ENCODE data around the gene KDM6A.
"Not testable (repeated sequence)": the region's sequence is repeated elsewhere in the genome, so short reads cannot be mapped to it uniquely, and the experiment has no call there.

Gene KDM6A

DNA sequence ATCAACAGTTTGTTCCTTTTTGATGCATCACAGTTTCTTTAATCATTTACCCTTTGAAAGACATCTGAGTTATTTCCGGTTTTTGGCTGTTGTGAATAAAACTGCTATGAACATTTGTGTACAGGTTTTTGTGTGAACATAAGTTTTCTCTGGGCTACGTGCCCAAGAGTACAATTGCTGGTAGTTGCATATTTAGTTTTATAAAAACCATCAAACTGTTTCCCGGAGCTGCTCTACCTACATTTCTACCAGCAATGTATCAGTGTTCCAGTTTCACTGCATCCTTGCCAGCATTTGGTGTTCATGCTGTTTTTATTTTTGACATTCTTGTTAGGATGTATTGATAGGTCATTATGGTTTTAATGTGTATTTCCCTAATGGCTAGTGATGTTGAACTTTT is 17.3 kb downstream of the KDM6A start:
- DNase-seq = no peak

DNA sequence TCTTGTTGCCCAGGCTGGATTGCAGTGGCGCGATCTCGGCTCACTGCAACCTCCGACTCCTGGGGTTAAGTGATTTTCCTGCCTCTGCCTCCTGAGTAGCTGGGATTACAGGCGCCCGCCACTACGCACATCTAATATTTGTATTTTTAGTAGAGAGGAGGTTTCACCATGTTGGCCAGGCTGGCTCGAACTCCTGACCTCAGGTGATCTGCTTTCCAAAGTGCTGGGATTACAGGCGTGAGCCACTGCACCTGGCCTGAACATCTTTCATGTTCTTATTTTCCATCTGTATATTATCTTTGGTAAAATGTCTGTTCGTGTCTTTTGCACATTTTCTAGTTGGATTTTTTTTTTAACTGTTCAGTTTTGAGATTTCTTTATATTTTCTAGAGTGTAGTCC is 17.7 kb downstream of the KDM6A start:
- DNase-seq = not testable (repeated sequence)

DNA sequence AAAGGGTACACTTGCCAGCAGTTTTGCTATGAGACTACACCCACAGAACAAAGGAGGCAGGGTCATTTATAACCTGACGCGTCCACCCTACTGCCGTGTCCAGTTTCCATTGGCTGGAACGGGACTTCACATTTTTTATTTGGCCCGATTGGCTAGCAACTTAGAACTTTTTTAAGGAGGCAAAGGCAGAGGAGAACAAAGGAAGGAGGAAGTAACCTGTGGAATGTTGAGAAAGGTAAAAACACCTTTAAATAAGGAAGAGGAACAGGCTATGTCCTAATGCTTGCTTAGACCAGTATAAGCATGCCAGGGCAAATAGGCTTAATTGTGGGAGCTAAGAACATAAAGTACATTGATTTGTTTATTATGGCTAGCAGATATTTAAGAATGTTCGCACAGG is 18.7 kb downstream of the KDM6A start:
- no peak for DNase-seq

DNA sequence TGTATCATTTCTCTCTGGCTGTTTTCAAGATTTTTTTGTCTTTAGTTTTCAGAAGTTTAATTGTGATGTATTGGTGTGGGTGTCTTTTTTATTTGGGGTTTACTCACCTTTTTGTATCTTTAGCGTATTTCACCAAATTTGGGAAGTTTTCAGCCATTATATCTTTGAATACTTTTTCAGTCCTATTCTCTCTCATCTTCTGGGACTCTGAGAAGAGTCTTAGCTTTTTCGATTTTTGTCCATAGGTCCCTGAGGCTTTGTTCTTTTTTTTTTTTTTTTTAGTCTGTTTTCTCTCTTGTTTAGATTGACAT is 23.8 kb downstream of the KDM6A start:
- no peak for DNase-seq

DNA sequence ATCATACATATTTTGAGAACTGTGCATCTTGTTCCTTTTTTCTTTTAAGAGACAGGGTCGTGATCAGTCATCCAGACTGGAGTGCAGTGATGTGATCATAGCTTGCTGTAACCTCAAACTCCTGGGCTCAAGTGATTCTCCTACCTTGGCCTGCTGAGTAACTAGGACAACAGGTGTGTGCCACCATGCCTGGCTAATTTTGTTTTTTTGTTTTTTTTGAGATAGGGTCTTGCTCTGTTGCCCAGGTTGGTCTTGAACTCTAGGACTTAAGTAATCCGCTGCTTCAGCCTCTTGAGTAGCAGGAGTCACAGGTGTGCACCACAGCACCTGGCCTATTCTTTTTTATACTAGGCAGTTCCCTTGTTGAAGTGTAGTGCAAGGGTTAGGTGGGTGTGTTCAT is 24.6 kb downstream of the KDM6A start:
- DNase-seq = no peak

DNA sequence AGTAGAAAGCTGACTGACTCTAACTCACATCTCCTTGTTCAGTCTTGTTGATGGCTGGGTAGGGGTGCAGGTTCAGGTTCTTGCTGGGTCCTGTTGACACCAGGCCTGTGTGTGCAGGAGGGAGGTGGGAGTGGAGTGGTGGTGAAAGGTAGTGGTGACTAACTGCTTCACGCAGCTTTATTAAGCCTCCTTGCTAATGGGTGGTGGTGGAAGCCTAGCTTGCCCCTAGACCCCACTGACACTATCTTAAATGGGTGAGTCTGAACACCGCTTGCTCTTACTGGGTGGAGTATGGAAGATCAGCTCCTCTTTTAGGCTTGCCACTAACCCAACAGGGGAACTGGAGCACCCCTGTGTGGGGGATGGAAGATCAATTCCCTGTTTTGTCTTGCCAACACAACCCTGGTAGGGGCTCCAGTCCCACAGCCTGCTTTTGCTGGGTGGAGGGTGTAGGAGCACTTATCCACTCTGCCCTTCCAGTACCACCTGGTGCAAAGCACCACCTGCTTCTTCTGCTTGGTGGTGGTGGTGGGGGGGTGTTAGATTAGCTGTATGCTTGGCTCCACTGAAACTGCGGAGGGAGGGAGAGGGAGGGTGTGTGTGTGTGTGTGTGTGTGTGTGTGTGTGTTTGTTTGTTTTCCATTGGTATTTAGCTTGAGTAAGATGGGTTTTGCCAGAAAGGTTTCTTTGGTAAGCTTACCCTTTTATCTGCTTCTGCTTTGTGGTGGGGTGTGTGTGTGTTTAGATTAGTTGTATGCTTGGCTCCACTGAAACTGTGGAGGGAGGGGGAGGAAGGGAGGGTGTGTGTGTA is 25.6 kb downstream of the KDM6A start:
- no peak for DNase-seq

DNA sequence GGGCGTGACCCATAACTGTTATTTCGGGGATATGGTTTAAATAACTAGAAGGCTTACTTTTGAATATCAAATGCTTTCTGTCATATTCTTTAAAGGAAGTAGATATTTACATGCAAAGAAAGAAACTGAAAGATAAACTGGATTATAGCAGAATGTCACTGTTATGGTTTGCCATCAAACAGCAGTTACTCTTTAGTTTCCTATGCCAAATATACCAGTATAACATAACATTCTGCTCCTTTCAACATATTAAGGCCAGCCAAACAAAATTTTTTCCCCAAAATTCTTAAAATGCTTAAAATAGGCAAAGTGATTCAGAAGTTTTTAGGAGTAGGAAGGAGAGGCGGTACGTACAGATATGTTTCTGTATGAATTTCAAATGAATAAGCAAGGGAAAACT is 27.0 kb downstream of the KDM6A start:
- DNase-seq = no peak

DNA sequence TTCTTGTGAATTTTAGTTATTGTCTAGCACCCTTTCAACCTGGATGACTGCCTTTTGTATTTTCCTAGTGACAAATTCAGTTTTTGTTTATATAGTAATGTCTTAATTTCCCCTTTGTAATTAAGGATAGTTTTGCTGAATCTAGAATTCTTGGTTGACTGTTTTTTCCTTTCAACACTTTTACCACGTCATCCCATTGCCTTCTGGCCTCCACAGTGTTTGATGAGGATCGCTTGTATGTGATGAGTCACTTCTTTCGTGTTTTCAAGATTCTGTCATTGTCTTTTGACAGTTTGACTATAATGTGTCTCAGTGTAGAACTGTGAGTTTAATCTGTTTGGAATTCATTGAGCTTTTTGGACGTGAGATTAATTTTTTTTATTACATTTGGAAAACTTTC is 30.1 kb downstream of the KDM6A start:
- no peak for DNase-seq

DNA sequence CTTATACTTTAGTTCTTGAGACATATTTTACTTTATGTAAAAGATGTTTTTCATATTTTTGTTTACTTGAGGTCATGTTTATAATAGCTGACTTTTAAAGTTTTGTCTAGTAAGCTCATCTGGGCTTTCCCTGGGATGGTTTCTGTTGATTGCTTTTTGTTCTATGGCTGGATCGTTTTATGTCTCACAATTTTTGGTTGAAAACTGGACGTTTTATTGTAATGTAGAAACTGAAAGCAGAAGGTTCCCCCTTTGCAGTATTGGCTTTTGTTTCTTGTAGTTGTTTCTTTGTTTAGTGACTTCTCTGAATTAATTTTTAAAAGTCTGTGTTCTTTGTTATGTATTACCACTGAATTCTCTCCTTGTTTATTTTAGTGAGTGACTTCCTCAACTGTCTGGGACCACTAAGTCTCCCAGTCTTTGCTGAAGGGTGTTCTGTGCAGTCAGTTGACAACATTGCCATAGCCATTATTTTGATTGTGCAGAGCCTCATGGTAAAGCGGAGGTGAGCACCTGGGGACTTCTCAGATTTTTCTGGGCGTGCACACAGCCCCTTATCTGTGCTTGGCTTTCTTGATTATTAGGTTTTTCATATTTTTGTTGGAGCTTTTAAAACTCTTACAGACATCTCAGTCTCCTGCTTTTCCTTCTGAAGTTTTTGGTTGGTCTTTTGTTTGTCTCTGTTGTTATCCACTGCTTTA is 31.0 kb downstream of the KDM6A start:
- DNase-seq = no peak

DNA sequence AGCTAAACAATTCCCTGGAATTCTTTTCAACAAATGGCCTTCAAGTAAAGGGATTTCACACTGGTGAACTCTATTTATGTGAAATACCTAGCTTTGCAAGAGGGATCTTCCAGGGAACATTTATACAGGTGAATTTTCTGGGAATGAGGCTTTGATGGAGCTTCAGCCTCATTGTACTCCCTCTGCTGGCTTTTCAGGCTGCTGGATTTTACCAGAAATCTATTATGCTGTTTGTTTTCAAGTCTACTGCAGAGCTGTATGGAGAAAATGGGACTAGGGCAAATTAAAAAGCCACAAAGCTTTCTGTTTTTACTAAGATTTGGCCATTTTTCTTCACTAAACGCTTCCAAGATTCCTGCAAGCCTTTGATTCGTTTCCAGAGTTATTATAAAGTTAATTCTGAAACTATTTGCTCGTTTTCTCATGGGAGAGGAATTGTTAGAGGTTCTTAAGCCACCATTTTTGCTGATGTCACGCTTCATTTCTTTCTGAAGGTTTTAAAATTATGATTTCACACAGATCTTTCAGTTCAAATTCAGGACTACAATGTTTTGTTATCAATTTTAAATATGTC is 31.6 kb downstream of the KDM6A start:
- DNase-seq = no peak

DNA sequence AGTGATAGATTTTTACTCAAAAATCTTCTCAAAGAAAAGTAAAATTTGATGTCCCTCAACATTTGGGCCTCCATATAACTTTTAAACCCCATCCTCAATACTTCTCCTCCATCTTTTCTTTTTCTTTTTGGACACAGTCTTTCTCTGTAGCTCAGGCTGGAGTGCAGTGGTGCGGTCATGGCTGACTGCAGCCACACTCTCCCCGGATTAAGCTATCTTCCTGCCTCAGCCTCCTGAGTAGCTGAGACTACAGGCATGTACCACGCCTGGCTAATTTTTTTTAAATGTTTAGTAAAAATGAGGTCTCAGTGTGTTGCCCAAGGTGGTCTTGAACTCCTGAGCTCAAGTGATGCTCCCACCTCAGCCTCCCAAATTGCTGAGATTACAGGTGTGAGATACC is 33.1 kb downstream of the KDM6A start:
- no peak for DNase-seq

DNA sequence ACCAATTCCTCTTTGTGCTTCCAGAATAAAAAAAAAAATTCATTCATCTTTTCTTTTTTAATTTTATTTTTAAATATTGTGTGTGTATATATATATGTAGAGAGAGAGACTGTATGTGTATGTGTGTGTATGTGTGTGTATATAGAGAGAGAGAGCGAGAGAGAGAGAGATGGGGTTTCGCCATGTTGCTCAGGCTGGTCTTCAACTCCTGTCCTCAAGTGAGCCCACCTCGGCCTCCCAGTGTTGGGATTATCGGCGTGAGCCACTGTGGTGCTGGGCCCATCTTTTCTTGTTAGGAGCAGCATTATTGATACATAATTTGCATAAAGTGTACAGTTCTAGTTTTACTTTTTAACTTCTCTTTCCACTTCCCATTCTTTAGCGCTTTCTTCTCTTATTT is 33.6 kb downstream of the KDM6A start:
- no peak for DNase-seq

DNA sequence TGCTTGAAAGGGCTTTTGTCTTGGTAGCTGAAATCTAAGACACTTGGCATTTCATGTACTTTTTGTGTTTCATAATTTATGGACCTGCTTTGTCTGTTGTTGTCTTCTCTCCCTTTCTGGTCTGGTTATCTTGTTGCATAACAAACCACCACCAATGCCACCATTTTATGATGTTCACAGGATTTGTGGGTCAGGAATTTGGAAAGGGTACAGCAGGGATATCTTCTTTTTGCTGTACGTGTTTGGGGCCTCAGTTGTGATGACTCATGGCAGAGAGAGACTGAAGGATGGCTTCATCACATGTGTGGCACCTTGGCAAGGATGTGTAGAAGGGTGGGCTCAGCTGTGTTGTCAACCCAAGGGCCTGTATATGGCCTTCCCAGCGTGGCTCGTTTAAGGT is 35.2 kb downstream of the KDM6A start:
- no peak for DNase-seq

DNA sequence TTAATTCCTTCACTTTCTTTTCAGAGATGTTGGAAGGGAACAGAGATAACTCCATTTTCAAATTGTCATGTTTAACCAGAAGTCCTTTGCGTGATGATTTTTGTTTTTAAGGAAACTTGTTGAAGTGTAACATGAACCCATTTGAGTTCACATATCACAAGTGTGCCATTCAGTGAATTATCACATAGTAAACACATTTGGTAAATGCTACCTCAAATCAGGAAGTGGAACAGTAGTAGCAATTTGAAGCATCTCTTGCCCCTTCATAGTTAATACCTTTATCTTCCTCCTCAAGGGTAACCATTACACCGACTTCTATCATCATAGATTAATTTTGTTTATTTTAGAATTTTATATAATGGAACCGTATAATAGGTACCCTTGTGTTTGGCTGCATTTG is 35.8 kb downstream of the KDM6A start:
- no peak for DNase-seq

DNA sequence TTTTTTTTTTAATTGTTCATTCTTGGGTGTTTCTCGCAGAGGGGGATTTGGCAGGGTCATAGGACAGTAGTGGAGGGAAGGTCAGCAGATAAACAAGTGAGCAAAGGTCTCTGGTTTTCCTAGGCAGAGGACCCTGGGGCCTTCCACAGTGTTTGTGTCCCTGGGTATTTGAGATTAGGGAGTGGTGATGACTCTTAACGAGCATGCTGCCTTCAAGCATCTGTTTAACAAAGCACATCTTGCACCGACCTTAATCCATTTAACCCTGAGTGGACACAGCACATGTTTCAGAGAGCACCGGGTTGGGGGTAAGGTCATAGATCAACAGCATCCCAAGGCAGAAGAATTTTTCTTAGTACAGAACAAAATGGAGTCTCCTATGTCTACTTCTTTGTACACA is 37.5 kb downstream of the KDM6A start:
- not testable (repeated sequence) for DNase-seq

DNA sequence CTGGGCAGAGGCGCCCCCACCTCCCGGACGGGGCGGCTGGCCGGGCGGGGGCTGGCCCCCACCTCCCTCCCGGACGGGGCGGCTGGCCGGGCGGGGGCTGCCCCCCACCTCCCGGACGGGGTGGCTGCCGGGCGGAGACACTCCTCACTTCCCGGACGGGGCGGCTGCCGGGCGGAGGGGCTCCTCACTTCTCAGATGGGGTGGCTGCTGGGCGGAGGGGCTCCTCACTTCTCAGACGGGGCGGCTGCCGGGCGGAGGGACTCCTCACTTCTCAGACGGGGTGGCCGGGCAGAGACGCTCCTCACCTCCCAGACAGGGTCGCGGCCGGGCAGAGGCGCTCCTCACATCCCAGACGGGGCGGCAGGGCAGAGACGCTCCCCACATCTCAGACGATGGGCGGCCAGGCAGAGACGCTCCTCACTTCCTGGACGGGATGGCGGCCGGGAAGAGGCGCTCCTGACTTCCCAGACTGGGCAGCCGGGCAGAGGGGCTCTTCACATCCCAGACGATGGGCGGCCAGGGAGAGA is 38.1 kb downstream of the KDM6A start:
- not testable (repeated sequence) for DNase-seq

DNA sequence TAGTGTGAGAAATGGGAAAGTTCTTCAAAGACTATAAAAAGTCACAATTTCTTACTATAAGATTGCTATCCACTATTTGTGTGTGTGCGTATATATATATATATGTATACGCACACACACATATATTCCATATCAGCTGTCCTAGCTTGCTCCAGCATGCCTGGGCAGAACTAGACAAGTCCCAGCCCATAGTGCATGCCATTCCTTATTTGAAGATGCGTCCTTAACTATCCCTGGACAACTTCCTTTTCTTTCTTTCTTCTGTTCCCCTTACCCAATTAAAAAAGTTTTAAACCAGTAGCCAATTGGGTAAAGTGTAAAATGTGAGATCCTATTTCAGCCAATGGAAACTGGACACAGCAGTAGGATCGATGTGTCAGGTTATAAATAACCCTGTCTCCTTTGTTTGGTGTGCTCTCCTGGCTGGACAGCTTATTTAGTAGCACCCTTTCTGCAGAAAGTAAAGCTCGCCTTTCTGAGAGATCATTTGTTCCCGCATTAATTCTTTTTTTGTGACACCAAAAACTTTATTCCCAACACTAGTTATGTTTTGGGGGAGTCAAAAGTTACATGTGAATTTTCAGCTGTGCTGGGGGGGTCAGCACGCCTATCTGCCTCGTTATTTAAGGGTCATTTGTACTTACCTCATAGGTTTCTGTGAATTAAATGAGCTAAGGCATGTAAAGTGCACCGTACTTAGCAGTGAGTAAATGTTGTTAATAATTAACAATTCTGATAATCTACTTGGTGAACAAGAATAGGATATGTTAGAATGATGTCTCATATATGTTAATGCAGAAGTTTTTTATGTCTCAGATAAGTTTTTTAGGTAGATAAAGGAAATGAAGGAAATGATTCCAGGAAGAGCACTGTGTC is 40.9 kb downstream of the KDM6A start:
- no peak for DNase-seq

DNA sequence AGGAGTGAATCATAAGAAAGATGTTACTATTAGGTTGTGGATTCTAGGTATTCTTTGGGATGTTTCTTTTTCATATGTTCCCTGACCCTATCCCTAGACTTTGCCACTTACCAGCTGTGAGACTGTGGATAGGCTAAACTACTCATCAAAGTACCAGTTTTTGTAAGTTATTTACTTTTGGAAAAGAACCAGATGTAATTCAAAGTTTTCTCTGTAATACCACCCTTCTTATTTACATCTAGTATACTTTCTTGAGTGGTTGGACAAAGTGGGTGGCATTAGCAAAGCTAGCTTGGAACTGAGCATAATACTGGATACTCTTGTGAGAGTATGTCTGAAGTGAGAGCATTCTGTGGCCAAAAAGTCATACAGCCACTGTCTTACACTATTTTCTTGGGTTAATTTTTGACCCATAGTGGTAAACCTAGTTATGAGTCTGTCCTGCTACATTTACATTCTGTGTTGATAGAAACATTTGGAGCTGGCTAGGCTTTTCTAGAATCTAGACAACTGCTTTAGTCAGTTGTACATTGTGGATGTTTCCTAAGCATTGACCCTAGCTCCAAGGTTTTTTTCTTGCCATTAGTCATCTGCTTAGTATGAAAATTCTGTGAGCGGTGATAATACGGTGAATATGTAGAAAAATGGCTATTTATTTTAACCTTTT is 41.7 kb downstream of the KDM6A start:
- DNase-seq = no peak

DNA sequence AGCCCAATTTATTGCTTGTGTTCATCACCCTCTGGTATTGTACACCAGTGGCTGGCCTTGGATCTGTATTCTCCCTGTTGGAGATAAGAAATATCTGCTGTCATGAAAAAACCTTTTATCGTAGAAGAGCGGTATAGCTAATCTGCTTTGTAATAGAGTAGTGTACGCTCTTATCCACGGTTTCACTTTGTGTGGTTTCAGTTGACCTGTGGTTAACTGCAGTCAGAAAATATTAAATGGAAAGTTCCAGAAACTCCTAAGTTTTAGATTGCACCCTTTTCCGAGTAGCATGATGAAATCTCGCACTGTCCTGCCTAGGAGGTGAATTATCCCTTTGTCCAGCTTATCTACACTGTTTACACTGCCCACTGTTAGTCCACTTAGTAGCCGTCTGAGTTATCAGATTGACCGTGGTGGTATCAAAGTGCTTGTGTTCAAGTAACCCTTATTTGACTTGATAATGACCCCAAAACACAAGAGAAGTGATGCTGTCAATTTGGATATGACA is 42.4 kb downstream of the KDM6A start:
- no peak for DNase-seq

DNA sequence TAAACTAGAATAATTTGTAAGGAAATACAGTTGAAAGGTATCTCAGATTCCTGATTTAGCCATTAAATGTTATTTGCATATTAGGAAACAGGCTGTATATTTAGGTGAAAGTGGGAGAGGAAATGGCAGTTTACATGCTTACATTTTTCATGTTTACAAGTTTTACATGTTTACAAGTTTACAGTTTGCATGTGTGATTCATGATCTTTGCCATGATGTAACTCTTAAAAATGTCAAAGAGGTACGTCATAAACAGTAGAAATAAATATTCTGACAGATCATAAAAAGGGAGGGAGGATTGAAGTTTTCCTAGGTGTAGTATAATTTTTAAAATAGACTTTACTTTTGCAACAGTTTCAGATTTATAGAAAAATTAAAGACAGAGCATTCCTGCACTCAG is 45.7 kb downstream of the KDM6A start:
- DNase-seq = no peak

DNA sequence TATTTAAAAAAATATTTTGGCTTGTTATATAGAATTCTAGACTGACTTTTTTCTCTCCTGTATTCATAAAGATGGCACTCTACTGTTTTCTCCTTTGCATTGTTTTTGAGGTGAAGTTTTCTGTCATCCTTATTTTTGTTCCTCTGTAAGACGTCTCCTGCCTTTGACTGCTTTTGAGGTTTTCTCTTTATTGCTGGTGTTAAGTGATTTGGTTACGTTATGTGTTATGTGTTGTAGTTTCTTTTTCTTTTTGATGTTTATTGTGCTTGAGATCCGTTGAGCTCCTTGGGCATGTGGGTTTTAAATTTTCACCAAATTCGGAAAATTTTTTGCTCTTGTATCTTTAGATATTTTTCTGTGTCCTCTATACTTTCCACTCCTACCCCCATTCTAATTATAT is 50.0 kb downstream of the KDM6A start:
- DNase-seq = no peak

DNA sequence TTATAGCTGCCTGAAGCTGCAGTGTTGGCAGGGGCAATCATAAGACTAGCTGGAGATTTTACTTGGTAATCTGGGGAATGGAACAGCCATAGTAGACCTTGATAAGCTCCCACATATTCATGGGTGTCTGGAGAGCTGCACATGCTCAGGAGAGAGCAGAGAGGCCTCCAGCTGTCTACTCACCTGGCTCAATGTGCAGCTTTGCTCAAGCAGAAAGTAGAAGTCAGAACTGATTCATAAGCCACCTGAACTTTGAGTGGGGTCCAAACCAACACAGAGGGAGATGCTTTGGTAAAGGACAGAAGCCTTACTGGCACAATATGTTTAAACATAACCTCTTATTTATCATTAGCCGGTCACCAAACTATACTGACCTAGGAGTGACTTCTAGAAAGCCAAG is 54.4 kb downstream of the KDM6A start:
- DNase-seq = no peak

All from bone marrow (tissue), 2 donors.